ENCODE results near the gene HOXA6. TPM values are rescaled to one million over a fixed set of nuclear protein-coding genes. Genes with fewer than 3 reads are reported as not detected.

The HOXA6 gene
- total RNA-seq, 2 experiments from 2014 or later: not detected

GRCh38 chr7:27124096-27124901 is 23.3 kb downstream of the HOXA6 start:
- no peak for DNase-seq
- Mint-ChIP-seq H3K36me3 (ENCODE audit: low read depth) (no peaks in the 10 kb centered on the region), H3K4me3 (no peak overlapping the region), H3K4me1 (ENCODE audit: low read depth) (no peaks in the 10 kb centered on the region), H3K9me3 (no peaks in the 10 kb centered on the region), H3K27ac (no peak overlapping the region), H3K27me3 (ENCODE audit: low read depth) (peaks cover 28% of the 10 kb centered on the region)
- CTCF ChIA-PET: no interaction called here
- intact Hi-C loops (cut with micrococcal nuclease): no loop called here

GRCh38 chr7:27123477-27124053 is 24.0 kb downstream of the HOXA6 start:
- CTCF ChIA-PET: no interaction called here
- no peak overlapping the region for H3K27ac Mint-ChIP-seq
- DNase-seq: no peak
- no peaks in the 10 kb centered on the region for H3K36me3 Mint-ChIP-seq (ENCODE audit: low read depth)
- peaks cover 24% of the 10 kb centered on the region for H3K27me3 Mint-ChIP-seq (ENCODE audit: low read depth)
- no peaks in the 10 kb centered on the region for H3K9me3 Mint-ChIP-seq
- no peaks in the 10 kb centered on the region for H3K4me1 Mint-ChIP-seq (ENCODE audit: low read depth)
- intact Hi-C loops (cut with micrococcal nuclease): no loop called here
- no peak overlapping the region for H3K4me3 Mint-ChIP-seq

- intact Hi-C loops (cut with micrococcal nuclease): no loop called here
- no peak overlapping the region for H3K4me3 Mint-ChIP-seq
- no peaks in the 10 kb centered on the region for H3K36me3 Mint-ChIP-seq (ENCODE audit: low read depth)
- no peak for DNase-seq
- H3K4me1 Mint-ChIP-seq (ENCODE audit: low read depth): no peaks in the 10 kb centered on the region
- CTCF ChIA-PET: interaction anchor here (0.6 kb wide), 1 partner anchor 68 kb away, joined by 6 read pairs; no protein-coding TSS in a partner anchor
- no peak overlapping the region for H3K27ac Mint-ChIP-seq
- H3K9me3 Mint-ChIP-seq: no peaks in the 10 kb centered on the region
- peaks cover 23% of the 10 kb centered on the region for H3K27me3 Mint-ChIP-seq (ENCODE audit: low read depth)
Measured at GRCh38 chr7:27123007-27123476, 24.5 kb downstream of the HOXA6 start.

- Mint-ChIP-seq H3K27ac (no peak overlapping the region), H3K27me3 (ENCODE audit: low read depth) (peaks cover 15% of the 10 kb centered on the region), H3K36me3 (ENCODE audit: low read depth) (no peaks in the 10 kb centered on the region), H3K4me1 (ENCODE audit: low read depth) (no peaks in the 10 kb centered on the region), H3K9me3 (no peaks in the 10 kb centered on the region), H3K4me3 (no peak overlapping the region)
- CTCF ChIA-PET: interaction anchor here (0.6 kb wide), 2 partner anchors 67 to 1013 kb away, joined by 3 to 6 read pairs; no protein-coding TSS in a partner anchor
- intact Hi-C loops (cut with micrococcal nuclease): no loop called here
- DNase-seq: no peak
Measured at GRCh38 chr7:27122077-27122910, 25.3 kb downstream of the HOXA6 start.

- CTCF ChIA-PET: interaction anchor here (0.6 kb wide), 1 partner anchor 1012 kb away, joined by 3 read pairs; no protein-coding TSS in a partner anchor
- H3K27ac Mint-ChIP-seq: no peak overlapping the region
- no peaks in the 10 kb centered on the region for H3K36me3 Mint-ChIP-seq (ENCODE audit: low read depth)
- H3K4me1 Mint-ChIP-seq (ENCODE audit: low read depth): no peaks in the 10 kb centered on the region
- intact Hi-C loops (cut with micrococcal nuclease): no loop called here
- H3K4me3 Mint-ChIP-seq: no peak overlapping the region
- H3K9me3 Mint-ChIP-seq: no peaks in the 10 kb centered on the region
- H3K27me3 Mint-ChIP-seq (ENCODE audit: low read depth): peaks cover 14% of the 10 kb centered on the region
- no peak for DNase-seq
Measured at GRCh38 chr7:27121684-27122076, 25.9 kb downstream of the HOXA6 start.

- CTCF ChIA-PET: no interaction called here
- H3K36me3 Mint-ChIP-seq (ENCODE audit: low read depth): no peaks in the 10 kb centered on the region
- no peak for DNase-seq
- no peaks in the 10 kb centered on the region for H3K9me3 Mint-ChIP-seq
- H3K27me3 Mint-ChIP-seq (ENCODE audit: low read depth): peaks cover 5% of the 10 kb centered on the region
- H3K4me3 Mint-ChIP-seq: no peak overlapping the region
- no peak overlapping the region for H3K27ac Mint-ChIP-seq
- intact Hi-C loops (cut with micrococcal nuclease): no loop called here
- no peaks in the 10 kb centered on the region for H3K4me1 Mint-ChIP-seq (ENCODE audit: low read depth)
Measured at GRCh38 chr7:27119412-27119911, 28.1 kb downstream of the HOXA6 start.

GRCh38 chr7:27118580-27118979 is 29.0 kb downstream of the HOXA6 start:
- Mint-ChIP-seq H3K4me3 (no peak overlapping the region), H3K4me1 (ENCODE audit: low read depth) (no peaks in the 10 kb centered on the region), H3K9me3 (no peaks in the 10 kb centered on the region), H3K27me3 (ENCODE audit: low read depth) (peaks cover 3% of the 10 kb centered on the region), H3K27ac (no peak overlapping the region), H3K36me3 (ENCODE audit: low read depth) (no peaks in the 10 kb centered on the region)
- CTCF ChIA-PET: interaction anchor here (1.2 kb wide), 1 partner anchor 91 kb away, joined by 3 read pairs; no protein-coding TSS in a partner anchor
- intact Hi-C loops (cut with micrococcal nuclease): no loop called here
- DNase-seq: no peak

GRCh38 chr7:27117887-27118491 is 29.6 kb downstream of the HOXA6 start:
- CTCF ChIA-PET: interaction anchor here (0.5 to 1.2 kb wide), 2 partner anchors 14 to 92 kb away, joined by 3 to 4 read pairs; no protein-coding TSS in a partner anchor
- intact Hi-C loops (cut with micrococcal nuclease): no loop called here
- DNase-seq: no peak
- Mint-ChIP-seq H3K9me3 (no peaks in the 10 kb centered on the region), H3K36me3 (ENCODE audit: low read depth) (no peaks in the 10 kb centered on the region), H3K27ac (no peak overlapping the region), H3K4me1 (ENCODE audit: low read depth) (no peaks in the 10 kb centered on the region), H3K4me3 (no peak overlapping the region), H3K27me3 (ENCODE audit: low read depth) (peaks cover 2% of the 10 kb centered on the region)

- Mint-ChIP-seq H3K4me1 (ENCODE audit: low read depth) (no peaks in the 10 kb centered on the region), H3K4me3 (no peak overlapping the region), H3K27me3 (ENCODE audit: low read depth) (peaks cover 2% of the 10 kb centered on the region), H3K9me3 (no peaks in the 10 kb centered on the region), H3K36me3 (ENCODE audit: low read depth) (no peaks in the 10 kb centered on the region), H3K27ac (no peak overlapping the region)
- no peak for DNase-seq
- intact Hi-C loops (cut with micrococcal nuclease): no loop called here
- CTCF ChIA-PET: interaction anchor here (0.5 to 1.2 kb wide), 4 partner anchors 13 to 92 kb away, joined by 3 to 4 read pairs (median 3); no protein-coding TSS in a partner anchor
Measured at GRCh38 chr7:27116962-27117886, 30.4 kb downstream of the HOXA6 start.

- no peak for DNase-seq
- H3K27me3 Mint-ChIP-seq (ENCODE audit: low read depth): peaks cover 2% of the 10 kb centered on the region
- no peaks in the 10 kb centered on the region for H3K9me3 Mint-ChIP-seq
- no peaks in the 10 kb centered on the region for H3K4me1 Mint-ChIP-seq (ENCODE audit: low read depth)
- intact Hi-C loops (cut with micrococcal nuclease): no loop called here
- no peak overlapping the region for H3K4me3 Mint-ChIP-seq
- H3K27ac Mint-ChIP-seq: no peak overlapping the region
- CTCF ChIA-PET: interaction anchor here (0.9 to 1.1 kb wide), 2 partner anchors 12 to 63 kb away, joined by 3 read pairs; no protein-coding TSS in a partner anchor
- H3K36me3 Mint-ChIP-seq (ENCODE audit: low read depth): no peaks in the 10 kb centered on the region
Measured at GRCh38 chr7:27116031-27116961, 31.3 kb downstream of the HOXA6 start.
